Stimulated activated CD8-positive, alpha-beta memory T cell treated with anti-CD3 and anti-CD28 coated beads, Interleukin-4, amount 100 ng/mL, for 1 hour (primary cell): ENCODE results near the gene SH3BGRL3.

ENCODE experiments used
- DNase-seq, 2 donors: peaks; one replicate each; pipeline ENCODE4 v3.0.0-alpha.2; 2020; ENCODE audit warnings: low read depth in 2 of 2, low spot score in 1 of 2

SH3BGRL3 gene

GRCh38 chr1:26277719-26278118 is 2.2 kb upstream of the SH3BGRL3 start:
- DNase-seq, result no peak

DNA sequence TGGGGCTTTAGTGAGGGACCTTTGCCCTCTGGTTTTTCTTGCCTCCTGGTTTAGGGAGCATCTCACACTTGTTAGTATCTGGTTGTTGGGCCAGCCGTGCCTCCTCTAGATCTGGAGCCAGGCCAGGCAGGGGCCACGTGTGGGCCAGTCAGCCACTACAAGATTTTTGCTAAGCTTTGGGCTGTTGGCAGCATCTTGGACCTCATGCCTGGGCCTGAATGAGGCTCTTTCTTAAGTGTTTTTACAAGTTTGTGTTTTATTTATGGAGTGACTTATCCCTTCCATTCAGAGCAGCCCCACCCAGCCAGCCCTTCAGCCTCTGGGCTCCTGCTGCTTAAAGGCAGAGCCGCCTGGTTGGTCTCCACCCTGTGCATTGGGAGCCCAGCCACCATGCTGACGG is 1.6 kb upstream of the SH3BGRL3 start:
- no peak for DNase-seq

GRCh38 chr1:26278724-26279455 is 996 bp upstream of the SH3BGRL3 start:
- DNase-seq, result no peak

DNA sequence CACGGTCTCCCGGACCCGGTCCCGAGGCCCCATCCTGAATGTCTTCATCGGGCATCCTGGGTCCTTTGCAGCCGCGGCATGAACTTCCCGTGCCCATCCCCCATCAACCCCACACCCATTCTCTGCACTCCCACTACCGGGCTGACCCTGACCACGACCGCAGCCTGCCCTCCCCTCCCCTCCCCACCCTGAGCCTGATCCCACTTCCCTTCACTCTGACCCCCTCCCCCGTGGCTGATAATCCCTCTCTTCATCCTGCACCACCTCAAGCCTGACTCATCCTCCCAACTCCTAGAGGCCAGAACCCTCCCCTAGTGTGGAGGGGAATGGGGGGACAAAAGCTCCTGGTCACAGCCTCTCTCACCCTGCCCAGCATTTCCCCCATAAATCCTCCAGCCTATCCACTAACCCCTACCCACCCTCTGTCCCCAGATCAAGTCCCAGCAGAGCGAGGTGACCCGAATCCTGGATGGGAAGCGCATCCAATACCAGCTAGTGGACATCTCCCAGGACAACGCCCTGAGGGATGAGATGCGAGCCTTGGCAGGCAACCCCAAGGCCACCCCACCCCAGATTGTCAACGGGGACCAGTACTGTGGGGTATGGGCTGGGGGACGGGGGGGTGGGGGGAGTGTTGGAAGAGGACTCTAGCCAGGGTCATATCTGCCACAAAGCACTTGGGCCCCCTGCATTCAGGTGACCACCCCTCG is 602 bp downstream of the SH3BGRL3 start:
- DNase-seq, result no peak

DNA sequence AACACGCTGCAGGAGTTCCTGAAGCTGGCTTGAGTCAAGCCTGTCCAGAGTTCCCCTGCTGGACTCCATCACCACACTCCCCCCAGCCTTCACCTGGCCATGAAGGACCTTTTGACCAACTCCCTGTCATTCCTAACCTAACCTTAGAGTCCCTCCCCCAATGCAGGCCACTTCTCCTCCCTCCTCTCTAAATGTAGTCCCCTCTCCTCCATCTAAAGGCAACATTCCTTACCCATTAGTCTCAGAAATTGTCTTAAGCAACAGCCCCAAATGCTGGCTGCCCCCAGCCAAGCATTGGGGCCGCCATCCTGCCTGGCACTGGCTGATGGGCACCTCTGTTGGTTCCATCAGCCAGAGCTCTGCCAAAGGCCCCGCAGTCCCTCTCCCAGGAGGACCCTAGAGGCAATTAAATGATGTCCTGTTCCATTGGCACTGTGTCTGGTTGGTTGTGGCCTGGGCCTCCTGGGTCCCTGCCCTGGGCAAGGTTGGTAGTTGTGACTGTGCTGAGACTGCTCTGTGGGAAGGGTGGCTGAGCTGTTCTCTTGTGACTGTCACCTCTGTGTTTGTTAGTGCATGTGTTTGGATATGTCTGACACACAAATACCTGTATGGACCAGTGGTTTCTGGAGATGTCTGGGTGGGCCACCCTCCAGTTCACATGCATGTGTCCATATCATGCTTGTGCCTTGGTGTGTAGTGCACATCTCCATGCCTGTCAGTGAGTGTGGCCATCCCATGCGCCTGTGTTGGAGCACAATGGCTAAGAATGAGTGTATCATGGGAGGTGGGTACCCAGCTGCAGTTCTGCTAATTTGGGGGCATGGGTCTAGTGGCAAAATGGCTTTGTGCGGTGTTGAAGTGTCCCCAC is 1.4 kb downstream of the SH3BGRL3 start:
- DNase-seq, result no peak

- DNase-seq, result no peak
Measured at GRCh38 chr1:26281971-26282370, 2.1 kb downstream of the SH3BGRL3 start.

DNA sequence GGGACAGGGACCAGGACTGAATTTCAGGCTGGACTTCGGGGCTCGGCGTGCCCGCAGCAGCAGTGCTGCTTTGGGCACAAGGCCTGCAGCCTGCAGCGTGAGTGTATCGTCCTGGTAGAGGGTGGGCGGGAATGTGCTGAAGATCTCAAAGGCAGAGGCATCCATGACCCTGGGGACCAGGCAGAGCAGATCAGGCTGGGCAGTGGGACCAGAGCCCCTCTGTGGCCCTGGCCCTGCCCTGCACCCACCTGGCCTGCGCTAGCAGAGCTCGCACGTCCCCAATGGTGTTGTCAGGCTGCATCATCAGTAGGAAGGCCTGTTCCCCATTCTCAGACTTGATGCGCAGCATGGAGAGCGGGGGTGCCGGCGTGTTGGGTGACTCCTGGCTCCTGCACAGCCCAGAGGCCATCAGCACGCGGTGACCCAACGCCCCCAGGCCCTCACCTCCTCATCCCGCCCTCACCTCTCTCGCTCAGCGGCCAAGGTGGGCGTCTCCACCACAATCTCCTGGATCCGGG is 2.6 kb downstream of the SH3BGRL3 start:
- no peak for DNase-seq

- DNase-seq, result no peak
Measured at GRCh38 chr1:26283279-26283853, 3.5 kb downstream of the SH3BGRL3 start.

GRCh38 chr1:26283871-26284596 is 4.1 kb downstream of the SH3BGRL3 start:
- DNase-seq, result no peak

DNA sequence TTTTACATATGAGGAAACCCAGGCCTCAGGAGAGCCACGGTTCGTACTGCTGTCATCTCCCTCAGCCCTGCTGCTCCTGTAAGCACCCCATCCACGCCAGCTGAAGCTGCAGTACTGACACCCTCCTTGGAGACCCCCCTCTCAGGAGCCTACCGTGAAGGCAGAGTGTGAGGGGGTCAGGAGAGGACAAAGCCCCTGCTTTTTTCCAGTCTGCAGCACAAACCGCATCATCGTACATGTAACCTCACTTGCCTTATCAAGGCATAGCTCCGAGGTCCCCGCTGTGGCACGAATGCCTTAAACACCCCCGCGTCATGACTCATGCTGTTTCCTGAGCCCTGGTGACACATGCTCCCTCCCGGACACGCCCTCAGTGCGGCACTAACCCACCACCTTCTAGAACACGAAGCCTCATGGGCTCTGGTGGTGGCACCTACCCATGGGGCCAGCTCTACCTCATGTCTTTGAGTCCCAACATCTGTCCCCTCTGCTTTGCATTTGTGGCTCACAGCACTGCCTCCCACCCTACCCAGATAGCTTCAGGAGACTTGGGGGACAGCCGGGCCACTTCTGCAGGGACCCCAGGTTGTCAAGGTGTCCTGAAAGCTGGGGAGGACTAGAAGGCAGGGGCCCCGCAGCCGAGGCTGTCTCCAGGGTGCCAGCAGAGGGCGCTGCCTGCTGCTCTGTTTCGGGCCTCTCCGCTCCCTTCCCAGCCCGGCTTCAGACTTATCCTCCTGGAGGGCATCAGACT is 4.9 kb downstream of the SH3BGRL3 start:
- peak; percentile 79 to 92 for DNase-seq

DNA sequence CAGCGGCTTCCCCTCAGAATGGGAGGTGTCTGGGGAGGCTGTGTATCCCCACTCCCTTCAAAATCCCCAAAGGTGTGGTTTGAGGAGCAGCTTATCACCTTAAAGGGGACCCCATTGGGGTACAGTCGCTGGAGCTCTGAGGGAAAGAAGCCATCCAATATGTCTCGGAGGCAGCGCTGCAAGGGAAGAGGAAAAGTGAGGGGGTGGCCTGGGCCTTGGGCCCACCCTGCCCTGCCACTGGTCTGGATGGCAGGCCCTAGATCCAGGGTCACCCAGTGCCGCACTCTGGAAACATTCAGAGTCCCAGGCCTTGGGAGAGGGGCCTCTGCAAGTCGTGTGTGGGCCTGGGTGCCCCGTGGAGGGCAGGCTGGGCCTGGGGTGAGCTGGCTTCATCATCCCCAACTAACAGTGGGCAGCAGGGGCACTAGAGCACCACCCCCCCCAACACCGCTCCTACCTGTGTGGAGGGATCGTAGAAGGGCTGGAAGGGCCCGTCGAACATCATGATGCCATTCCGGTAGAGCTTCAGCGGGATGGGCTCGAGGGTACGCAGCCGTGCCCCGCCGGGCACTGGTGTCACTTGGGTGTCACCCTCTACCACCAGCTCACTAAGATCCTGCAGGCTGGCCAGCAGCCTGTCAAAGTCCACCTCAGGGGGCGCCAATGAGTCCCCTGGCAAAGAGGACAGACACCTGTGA is 5.6 kb downstream of the SH3BGRL3 start:
- DNase-seq, result no peak

DNA sequence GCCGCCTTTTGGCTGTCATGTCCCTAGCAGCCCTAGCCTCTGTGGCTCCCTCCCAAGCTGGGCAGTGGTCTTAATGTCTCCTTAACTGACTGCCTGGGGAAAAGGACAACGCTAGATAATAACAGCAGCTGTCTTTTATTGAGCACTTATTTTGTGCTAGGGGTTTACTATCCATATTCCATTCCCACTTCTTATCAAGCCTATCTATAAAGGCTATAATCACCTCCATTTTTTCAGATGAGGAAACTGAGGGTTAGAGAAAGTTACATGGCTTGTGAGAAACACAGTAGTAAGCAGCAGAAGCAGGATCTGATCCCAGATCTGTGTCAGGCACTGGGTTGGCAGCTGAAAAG is 6.2 kb downstream of the SH3BGRL3 start:
- no peak for DNase-seq

DNA sequence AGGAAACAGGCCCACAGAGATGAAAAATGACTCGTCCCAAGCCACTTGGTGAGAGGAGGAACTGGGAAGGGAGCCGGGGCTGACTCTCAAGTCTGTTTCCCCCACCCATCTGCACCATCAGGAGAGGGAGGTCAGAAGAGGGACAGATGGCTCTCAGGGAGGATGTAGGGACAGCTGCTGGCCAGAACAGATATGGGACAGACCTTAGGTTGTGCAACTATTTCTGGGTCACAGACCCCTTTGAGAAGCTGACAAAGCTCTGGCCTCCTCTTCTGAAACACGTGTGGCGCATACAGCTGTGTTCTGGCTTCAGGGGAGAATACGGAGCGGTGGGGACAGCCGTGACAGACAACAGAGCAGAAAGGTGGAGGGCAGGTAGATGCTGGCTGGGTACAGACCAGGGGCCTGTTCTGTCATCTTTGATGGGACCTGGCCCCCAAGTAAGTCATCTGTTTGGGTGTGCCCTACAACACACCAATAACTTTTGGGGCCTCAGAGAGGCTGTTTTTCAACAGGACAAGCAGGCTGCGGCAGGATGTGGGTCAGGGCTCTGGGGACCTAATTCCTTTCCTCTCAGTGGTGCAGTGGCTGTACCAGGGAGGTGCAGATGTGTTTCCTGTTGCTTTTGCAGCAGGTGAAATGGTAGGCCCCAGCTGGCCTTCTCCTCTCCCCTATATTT is 7.3 kb downstream of the SH3BGRL3 start:
- peak in 1 of 2 donors; percentile 46 for DNase-seq

GRCh38 chr1:26287811-26288210 is 7.9 kb downstream of the SH3BGRL3 start:
- DNase-seq, result no peak

- DNase-seq, result peak in 1 of 2 donors; percentile 39
Measured at GRCh38 chr1:26288311-26288941, 8.5 kb downstream of the SH3BGRL3 start.

DNA sequence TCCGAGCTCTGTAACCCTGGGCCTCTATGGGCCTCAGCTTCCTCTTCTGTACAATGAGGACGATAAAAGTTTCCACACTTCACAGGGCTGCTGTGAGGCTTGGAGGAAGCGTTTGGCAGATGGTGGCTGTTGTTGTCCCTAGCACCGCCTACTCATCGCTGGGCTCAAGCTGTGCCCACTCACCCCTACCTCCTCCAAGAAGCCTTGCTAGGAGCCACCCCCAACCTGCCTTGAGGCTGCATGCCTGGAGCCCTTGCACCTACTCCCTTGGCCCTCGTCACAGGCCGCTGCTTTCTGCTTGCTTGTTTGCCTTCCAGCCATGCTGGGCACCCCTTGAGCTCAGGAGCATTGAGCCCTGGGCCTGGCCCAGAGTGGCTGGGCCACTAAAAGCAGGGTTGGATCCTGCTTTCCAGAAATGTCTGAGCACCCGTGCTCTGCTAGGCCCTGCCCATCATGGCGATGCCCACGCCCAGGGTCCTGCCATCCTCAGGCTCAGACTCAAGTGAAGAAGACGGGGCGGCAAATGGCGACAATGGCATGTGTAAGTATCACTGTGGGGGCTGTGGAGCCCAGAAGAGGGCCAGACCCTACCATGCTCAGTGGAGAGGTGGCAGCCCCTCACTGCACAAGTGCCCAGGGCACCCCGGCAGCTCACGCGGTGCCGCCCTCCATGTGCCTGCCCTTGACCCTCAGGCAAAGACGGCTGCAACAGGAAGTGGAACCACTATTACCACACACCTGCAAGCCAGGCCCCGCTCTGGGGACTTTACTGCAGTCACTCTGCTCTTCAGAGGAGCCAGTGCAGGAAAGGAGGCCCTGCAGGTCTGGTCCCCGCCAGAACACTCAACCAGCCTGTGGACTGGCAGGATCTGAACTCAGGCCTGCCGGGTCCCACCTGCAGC is 9.5 kb downstream of the SH3BGRL3 start:
- no peak for DNase-seq
